GOT3 (cell line): Measurements from ENCODE around the gene SIK2.

Source experiments
- DNase-seq: peaks from one replicate; lab custom pipeline; 2025; ENCODE audit warnings: mixed read lengths; lab: John Stamatoyannopoulos, UW

The SIK2 gene

DNA sequence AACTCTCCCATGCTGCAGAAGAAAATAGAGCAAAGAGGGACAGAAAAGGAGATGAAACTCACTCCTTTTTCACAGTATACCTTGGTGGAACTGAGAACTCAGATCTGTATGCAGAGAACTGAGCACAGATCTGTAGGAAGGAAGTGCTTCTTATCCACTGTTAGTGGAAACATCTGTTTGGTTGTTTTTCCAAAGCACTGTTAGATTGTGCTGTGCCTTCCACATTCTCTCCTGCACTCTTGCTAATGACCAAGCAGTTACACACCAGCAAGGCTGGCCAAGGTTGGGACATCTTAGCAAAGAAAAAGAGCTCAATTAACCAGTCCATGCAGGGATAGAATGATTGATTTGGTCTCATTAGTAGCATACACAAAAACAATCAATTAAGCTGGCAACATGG, 20.1 kb upstream of the SIK2 start:
- no peak for DNase-seq

DNA sequence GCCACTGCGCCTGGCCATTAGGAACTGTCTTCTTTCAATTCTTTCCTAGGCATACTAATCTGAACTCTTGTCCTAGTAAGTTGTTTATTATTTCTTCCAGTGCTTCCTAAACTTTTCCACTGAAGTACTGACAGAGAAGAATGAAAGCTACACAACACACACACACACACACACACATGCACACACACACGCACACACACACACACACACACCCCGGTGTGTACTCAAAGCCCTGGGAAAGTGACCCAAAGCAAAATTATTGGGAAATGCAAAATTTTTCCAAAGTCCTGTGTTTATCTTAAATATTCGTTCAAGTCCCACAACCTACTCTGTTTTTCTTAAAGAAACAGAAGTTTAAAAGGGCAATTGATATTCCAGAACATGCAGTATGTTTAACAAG, 19.4 kb upstream of the SIK2 start:
- DNase-seq = no peak

DNA sequence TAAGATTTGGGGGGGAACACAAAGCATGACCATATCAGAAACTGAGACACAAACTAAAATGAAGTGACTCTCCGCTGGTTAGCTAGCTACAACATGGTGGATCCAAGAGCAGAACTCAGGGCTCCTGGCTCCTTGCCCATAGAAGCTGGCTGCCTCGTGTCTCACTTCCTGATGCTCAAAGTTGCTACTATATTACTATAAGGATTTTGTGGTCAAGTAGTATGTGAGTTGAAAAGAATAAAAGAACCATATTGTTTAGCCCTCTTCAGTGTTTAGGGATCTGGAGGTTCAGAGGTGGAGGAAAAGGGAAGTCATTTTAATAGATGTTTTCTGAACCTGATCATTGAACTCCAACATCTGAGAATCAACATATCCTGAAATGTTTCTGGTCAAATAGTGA, 16.9 kb upstream of the SIK2 start:
- no peak for DNase-seq

DNA sequence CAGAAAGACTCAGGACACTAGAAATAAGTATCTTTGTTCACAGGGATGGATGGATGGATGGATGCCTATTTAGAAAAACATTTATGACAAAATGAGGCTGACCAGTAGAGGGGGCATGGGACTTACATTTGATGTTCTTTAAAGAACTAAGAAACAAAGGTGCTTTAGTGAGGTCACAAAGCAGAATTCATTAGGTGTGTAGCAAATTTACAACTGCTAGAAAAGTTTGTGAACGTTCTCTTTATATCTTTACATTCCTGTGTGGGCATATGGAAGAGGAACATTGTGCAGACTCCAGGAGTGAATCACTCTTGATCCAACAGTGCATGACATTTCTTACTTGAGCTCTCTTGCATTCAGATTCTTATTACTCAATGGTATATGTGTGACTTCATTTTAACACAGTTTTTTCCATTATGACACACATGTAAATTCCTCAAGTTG, 15.8 kb upstream of the SIK2 start:
- DNase-seq = no peak

DNA sequence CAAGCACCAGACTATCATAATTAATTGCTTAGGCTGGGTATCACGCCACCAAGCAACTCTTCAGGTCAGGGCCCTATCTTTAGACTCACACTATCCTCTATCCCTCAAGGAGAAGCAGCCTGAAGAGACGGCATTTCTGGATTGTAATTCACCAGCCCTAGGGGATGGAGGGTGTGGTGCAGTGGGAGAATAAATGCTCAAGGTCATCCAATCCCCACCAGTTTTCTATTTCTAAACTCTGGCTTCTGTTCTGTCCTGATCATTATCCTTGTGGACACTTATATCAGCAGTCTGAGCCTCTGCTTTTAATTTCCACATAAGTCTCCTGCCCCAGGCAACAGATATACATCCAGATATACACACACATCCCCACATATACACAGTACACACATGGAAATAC, 13.1 kb upstream of the SIK2 start:
- DNase-seq = no peak

DNA sequence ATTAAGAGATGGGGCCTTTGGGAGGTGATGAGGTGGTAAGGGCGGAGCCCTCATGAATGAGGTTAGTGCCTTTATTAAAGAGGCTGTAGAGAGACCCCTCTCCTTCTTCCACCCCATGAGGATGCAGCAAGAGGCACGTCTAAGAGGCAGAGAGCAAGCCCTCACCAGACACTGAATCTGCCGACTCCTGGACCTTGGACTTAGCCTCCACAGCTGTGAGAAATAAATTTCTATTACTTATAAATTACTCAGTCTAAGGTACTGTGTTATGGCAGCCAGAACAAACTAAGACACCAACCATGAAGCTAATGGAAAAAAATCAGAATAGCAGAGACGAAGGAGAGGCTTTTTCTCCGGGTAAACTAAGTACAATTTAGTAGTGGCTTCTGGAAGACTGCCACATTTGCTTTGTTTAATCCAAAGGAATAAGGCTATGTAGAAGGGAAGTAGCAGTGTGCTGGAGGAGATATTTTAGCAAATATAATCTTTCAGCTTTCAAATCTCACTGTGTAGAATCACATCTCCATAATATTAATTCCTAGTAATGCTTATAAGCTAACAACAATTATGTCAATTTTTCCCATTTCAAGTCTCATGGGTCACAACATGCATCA, 12.3 kb upstream of the SIK2 start:
- no peak for DNase-seq

DNA sequence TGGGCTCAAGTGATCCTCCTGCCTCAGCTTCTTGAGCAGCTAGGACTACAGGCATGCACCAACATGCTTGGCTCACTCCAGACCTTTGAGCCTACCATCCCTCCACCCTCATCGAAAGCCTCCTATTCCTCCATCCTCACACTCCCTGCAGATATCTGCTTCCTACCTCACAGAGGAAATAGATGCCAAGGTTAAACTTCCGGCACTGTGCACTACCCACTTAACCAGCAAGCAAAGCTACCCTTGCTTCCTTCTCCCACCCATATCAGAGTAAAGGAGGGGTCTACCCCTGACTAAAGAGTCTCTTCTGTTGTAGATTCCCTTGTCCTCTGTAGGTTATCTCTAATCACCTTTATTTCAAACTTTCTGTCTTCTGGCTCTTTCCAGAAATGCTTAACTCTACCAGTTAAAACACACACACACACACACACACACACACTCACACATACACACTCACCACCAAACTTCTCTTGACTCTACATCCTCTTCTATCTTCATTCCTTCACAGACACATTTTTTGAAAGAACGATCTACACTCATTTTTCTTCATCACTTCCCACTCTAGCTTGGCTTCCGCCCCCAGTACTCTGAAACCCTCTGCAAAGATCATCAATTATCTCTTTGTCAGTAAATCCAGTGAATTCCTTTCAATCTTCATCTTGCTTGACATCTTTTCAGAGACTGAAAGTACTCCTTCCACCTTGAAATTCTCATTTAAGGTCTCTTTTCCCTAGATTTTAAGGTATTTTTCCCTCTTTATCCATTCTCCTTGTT, 10.9 kb upstream of the SIK2 start:
- no peak for DNase-seq

DNA sequence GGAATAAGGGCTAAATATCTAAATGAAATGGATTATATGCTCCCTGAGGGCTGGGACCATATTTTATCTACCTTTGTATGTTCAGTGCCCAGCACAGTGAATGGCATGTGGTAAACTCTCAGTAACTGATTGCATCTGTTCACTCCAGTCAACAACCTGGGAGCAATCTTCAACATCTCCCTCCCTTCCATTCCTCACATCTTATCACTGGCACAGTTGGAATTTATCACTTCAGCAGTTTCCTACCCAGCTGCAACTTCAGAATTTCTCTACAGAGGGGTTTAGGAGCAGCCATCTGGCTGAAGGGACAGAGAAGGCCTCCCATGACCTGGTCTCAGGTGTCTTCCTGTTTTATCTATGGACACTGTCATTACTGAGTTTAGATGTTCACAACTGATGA, 9.8 kb upstream of the SIK2 start:
- no peak for DNase-seq

DNA sequence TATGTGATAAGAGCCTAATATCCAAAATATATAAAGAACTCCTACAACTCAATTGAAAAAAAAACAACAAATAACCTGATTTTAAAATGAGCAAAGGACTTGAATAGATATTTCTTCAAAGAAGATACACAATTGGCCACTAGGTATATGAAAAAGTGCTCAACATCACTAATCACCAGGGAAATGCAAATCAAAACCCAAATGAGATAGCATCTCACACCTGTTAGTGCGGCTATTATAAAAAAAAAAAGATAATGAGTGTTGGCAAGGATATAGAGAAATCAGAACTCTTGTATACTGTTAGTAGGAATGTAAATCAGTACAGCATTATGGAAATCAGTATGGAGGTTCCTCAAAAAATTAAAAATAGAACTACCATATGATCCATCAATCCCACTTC, 5.9 kb upstream of the SIK2 start:
- no peak for DNase-seq

DNA sequence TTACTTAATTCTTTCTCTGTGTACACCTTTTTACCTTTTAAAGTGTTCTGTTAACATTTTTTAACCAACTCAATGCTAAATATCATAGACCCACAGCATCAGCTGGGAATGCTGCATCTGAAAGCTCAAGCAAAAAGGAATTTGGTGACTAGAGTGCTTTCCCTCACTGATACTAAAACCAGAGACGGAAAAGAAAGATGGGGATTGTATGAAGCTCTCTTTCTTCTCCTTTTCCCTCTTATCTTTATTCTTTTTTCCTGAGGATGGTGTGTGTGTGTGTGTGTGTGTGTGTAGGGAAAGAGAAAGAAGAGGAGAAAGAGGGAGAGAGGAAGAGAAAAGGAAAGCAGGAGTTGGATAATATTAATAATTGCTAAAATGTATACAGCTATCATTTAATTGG, 4.1 kb upstream of the SIK2 start:
- no peak for DNase-seq

DNA sequence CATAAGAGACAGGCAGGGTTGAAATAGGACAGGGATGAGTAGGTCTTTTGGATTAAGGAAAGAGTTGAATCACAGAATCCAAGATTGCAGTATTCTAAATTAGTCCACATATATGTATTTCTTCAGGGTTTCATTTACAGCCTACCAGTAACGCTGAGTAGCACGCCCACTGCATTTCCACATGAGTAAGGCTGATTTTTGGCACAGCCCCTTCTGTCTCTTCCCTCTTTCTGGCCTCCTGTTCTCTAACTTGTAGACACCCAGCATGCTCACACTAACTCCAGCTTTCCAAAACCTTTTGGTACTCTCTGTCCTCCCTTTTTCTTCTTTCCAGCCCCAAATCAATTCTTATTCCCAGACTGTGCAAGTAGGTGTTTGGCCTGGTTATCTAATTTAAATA, 3.7 kb upstream of the SIK2 start:
- no peak for DNase-seq

DNA sequence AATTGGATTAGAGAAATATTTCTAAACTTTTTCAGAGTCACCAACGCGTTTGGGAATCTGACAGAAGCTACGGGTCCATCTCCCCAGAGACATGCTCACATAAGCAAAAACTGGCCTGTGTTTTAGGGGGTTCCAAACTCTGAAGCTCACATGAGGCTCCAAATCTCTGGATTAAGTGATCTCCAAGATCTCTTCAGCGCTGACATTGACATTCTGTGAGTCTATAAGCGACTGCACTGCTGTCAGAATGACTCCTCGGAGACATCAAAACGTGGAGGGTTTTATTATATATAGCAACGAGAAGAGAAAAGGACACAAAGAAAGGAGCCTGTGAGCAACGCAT, 642 bp upstream of the SIK2 start:
- no peak for DNase-seq

DNA sequence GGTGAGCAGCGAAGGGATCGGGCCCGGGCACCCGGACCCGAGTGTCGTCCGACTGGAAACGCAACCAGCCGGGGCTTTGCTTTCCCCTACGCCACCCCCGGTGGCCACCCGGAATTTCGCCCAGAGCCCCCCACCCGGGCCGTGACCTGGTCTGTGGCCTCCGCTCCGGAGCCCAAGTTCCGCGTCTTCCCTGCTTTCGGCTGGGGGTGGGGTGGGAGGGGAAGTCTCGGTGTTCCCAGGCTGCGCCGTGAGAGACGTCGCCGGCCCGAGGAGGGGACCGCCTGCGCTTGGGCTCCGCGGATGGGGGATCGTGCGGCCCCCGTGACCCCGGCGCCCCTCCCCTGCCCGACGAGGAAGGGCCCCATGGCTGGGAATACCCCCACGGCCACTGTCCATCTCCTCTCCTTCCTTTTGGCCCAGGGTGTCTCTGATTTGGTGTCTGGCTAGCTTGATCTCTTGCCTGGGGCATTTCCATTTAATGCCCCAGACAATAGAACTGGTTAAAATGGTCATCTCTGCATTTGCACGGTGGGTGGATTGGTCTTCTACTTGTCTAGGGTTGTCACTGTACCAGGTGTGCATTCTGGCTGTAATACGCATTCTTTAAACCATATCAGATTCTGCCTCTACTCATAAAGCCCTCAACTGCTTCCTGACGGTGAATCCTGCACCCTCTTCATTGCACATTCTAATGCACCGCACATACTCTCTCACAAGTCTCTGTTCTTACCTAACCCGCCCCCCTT, 789 bp downstream of the SIK2 start:
- no peak for DNase-seq

DNA sequence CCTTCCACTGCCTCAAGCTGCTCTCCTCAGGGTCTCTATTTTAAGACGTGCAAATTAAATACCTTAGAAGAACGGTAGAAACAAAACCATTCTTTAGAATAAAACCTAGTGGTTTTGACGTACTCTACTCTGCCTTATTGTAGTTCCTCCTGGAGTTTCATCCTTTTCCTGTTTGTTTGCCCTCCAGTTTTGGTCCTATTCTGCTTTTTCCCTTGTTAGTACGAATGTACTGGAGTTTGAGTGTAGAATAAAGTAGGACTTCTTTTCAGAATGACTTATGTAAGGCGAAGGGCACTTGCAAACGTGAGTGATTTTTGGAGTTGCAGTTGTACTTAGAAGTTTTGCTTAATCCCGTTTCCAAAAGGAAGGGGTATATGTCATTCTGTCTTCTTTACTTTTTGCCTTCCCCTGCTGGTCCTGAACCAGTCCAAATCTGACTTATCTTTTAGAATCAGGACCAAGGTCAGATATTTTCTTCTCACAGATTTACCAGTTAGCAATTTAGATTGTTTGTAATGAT, 1.4 kb downstream of the SIK2 start:
- no peak for DNase-seq

DNA sequence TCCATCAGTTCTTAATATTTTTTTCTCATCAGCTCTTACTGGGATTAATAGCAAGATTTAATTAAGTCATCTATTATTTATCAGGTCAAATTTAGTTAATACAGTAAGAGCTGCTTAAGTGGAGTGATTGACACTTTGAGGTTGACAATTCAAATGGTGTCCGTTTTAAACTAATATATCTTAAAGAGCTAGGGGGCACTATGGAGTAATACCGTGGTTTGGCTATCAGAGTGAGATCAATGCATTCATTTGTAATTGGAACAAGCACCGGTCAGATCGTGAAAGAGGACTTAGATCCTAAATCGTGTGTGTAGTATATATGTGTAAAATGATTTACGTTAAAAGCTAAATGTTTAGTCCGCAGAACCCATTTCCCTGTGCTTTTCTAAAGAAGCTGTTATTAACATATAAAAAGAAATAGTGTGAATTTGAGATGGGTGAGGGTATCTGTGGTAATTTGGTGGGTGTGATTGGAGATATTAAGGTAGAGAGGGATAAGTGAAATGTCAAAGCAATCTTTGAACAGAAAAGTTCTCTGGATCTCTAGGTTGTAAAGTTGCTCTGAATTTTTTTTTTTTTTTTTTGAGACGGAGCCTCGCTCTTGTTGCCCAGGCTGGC, 2.3 kb downstream of the SIK2 start:
- DNase-seq = no peak

DNA sequence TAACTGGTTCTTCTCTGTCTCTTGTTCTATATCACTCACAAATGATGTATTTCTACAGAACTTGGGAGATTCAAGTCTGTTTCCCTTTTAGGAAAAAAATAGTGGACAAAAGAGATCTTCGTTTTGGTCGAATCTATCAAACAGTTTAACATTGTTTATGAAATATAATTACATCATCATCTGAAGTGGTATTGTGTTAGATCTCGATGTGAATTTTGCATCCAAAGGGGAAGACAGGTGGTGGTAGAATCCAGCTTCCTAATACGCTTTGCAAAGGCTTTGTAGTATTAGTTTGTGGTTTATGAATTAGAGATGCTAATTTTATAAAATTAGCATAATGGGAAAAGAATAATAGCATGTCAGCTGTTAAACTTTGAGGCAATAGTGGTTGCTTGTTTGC, 3.4 kb downstream of the SIK2 start:
- DNase-seq = no peak

DNA sequence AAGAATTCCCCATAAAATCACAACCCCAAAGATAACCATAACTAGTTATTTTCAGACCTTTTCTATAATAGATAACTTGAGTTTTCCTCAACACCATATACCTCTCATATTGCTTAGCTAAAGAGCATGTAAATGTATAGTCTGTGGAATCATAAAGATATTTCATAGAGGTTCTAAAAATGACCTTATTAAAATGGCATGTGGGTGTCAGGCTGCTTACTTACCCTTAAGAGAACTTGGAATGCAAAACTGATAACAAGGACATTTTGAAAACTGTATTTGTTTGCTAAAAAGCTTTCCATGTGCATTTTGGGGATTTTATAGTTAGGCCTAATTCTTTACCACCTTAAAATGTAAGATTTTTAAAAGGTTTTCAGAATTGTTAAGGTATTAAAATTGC, 4.7 kb downstream of the SIK2 start:
- DNase-seq = no peak

DNA sequence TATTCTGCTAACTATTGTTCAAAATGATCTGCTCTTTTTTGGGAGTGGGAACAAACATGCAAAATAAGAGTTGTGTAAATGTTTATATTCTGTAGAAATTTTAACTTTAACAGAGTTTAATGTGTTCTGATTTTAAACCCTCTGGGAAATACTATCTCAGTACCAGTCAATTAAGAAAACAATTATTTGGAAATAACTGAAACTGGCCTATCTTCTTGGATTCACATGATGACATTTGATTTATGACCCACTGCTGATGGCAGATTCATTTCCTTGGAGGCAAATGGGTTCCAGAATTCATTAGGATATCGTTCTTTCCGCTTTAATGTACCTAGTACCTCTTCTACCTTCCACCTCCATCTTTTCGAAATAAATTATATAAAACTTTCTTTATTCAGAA, 5.5 kb downstream of the SIK2 start:
- DNase-seq = no peak

DNA sequence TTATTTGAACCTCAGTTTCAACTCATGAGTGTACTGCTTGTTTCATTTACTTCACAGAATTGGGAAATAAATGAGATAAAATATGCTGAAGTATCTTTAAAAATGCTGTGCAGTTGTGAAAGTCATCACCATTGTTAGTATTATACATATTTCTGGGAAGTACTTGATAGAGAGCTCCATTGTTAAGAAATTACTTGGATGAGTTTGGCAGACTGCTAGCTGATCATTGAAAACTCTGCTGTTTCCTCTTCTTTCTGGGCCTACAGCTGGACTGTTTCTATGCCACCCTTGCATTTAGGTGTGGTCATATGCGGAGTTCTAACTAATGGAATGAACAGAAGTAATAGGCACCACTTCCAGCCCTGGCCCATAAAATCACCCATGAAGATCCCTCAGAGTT, 10.0 kb downstream of the SIK2 start:
- DNase-seq = no peak

DNA sequence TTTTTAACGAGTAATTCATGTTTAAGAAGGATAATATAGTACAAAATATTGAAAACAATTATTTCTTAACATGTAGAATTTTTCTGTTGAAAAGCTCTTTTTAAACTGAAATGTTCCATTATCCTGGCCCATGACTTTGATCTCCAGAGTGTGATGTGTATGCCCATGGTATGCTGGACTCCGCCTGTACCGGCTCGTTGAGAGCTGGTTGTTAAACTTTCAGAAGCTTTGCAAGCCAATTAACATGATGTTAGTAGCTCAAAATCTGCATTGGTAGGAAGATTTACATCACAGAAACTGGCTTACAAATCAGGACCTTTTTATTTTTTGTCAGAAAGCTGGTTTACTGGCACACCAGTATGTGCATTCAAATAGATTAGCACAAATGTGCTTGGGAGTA, 15.0 kb downstream of the SIK2 start:
- no peak for DNase-seq

DNA sequence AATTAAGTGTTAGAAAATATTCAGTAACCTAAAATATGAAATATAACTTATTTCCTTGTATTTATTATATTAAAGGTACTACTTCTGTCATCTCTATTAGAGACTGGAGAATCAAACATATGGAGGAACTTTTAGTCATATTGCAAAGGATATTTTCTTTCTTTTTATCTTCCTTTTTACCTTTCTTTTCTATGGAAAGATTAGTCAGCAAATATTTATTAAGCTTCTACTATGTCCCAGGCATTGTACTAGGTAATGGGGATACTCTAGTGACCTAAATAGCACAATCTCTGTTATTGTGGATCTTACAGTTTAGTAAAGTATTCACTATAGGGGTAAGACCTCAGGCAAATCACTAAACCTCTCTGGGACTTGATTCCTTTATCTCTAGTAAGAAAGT, 18.3 kb downstream of the SIK2 start:
- no peak for DNase-seq

DNA sequence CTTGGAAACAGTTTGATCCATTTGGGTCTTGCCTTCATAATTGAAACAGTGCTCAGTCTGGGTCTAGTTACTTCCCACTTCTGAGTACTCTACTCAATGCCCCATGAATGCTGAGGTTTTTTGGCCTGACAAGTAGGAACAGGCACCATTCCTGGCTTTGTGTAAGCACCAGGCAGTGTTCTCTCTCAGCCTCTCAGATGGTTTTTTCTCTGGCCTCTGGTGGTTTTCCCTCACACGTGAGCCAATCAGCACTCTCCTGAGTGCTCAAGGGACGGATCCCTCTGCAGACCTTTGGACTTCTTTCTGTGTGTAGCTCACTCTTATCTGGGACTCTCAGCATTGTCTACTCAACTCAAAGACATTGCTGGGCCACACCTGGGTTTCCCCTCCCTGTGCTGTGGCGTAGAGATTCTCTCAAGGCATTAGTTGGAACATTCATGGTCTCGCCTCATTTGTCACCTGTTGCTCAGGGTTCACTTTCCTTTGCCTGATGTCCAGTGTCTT, 21.3 kb downstream of the SIK2 start:
- no peak for DNase-seq

DNA sequence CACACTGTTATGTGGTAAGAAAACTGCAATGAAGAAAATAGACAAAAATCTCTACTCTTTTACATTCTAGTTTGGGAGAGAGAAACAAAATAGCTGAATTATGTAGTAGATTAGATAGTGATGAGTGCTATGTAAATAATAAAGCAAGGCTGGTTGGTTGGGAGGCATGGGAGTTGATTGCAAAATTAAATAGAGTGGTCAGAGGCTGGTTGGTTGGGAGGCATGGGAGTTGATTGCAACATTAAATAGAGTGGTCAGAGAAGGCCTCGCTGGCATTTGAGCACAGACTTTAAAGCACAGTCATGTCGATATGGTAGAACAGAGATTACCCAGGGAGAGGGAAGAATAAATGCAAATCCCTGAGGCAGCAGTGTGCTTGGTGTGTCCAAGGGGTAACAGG, 22.4 kb downstream of the SIK2 start:
- no peak for DNase-seq
